Gastrocnemius medialis (tissue), 4 donors: ENCODE measurements around the gene CLDN15. TPM values are rescaled to one million over a fixed set of nuclear protein-coding genes. Genes with fewer than 3 reads are reported as not detected.

Source experiments
- ATAC-seq, 2 donors: fragments of 150-250 bp; one replicate each; pipeline ENCODE4 v1.9.1; 2016
- DNase-seq, 2 donors: peaks; one replicate each; pipeline ENCODE4 v3.0.0-alpha.2; 2019
- H3K27ac ChIP-seq, 4 donors: fragments of 200-600 bp; sonication (generic); 1 replicate in 1 of 4; 2 replicates in 3 of 4; pipeline ENCODE4 v1.5.1; 2016 to 2018; ENCODE audit warnings: mild to moderate bottlenecking in 2 of 4, moderate library complexity in 1 of 4
- H3K27me3 ChIP-seq, 3 donors: fragments of 200-600 bp; sonication (generic) in 2 of 3; 1 replicate in 1 of 3; 2 replicates in 2 of 3; pipeline versions ENCODE4 v1.5.1 to v1.6.0; 2016 to 2019; ENCODE audit warnings: mild to moderate bottlenecking in 1 of 3, moderate library complexity in 1 of 3
- H3K36me3 ChIP-seq, 2 donors: fragments of 200-600 bp; sonication (generic) in 1 of 2; one replicate each; pipeline ENCODE4 v1.5.1; 2017 to 2018
- H3K4me1 ChIP-seq, 2 donors: fragments of 200-600 bp; sonication (generic) in 1 of 2; one replicate each; pipeline ENCODE4 v1.5.1; 2016 to 2017; ENCODE audit warnings: mild to moderate bottlenecking in 2 of 2
- H3K4me3 ChIP-seq, 4 donors: fragments of 200-600 bp; sonication (generic) in 3 of 4; 1 replicate in 1 of 4; 2 replicates in 3 of 4; pipeline ENCODE4 v1.5.1; 2016 to 2019; ENCODE audit warnings: mild to moderate bottlenecking in 2 of 4
- H3K9me3 ChIP-seq, 3 donors: fragments of 200-600 bp; sonication (generic) in 2 of 3; 1 replicate in 1 of 3; 2 replicates in 2 of 3; pipeline ENCODE4 v1.5.1; 2016 to 2019
- POLR2A ChIP-seq, 2 donors: fragments of 450-650 bp; IDR thresholded peaks; one replicate each; pipeline ENCODE4 v1.6.1; 2017; ENCODE audit warnings: antibody characterized with exemption in 2 of 2, mild to moderate bottlenecking in 2 of 2, moderate library complexity in 2 of 2
- in situ Hi-C, 4 donors: fragments of 200-750 bp; cut with MboI; loops; one replicate each; pipeline versions ENCODE4 v1.15.0 to v1.8.0; 2017; ENCODE audit warnings: low sequenced_read_pairs in 4 of 4
- intact Hi-C: fragments of 100-400 bp; cut with DNase I; formaldehyde crosslinking; loops from one replicate; pipeline ENCODE4 v1.15.1; 2023; ENCODE audit warnings: low total_unique reads
- total RNA-seq, 4 donors: library from RNA; depleted of rRNA; stranded (reverse); fragments of >200 nt; gene quantifications; one replicate each; pipeline versions ENCODE4 v1.1.0 to v1.2.3, GENCODE V29; 2016
- TF ChIP-seq, protein P1 (sequence below), 5 experiments: fragments of 450-650 bp in 3 of 5; fragments of 200-600 bp in 2 of 5; sonication (generic) in 2 of 5; IDR thresholded peaks in 4 of 5; conservative IDR thresholded peaks in 1 of 5; 1 replicate in 4 of 5; 2 replicates in 1 of 5; pipeline ENCODE4 v1.5.1; 2016 to 2019; ENCODE audit warnings: antibody characterized with exemption in 5 of 5, mild to moderate bottlenecking in 3 of 5, moderate library complexity in 3 of 5

CLDN15 gene
- total RNA-seq, 4 donors from 2014 or later: 0.87 to 3.2 (median 1.4) TPM

DNA sequence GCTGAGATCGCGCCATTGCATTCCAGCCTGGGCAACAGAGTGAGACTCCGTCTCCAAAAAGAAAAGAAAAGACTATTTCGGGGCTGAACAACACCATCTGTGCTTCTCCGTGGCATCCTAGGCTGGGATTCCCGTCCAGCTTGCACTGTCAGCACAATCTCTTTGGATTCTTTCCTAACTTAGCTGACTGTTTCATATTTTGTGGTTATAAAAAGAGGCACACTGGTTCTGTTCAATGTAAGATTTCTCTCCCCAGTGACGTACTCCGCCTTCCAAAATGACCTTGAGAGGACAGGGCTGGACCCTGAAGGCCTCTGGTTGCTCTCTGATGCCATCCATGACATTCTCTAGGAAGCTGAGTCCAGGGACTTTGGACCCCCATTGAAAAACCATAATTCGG, 10.9 kb downstream of the CLDN15 start:
- no peak for ATAC-seq
- Histone ChIP-seq H3K36me3 (peaks cover 0 to 54% of the 10 kb centered on the region in 2 donors), H3K27me3 (no peaks in the 10 kb centered on the region), H3K4me3 (no peak overlapping the region), H3K27ac (no peak overlapping the region), H3K9me3 (no peaks in the 10 kb centered on the region), H3K4me1 (peaks cover 0 to under 1% of the 10 kb centered on the region in 2 donors)
- TF ChIP-seq, protein P1, sequence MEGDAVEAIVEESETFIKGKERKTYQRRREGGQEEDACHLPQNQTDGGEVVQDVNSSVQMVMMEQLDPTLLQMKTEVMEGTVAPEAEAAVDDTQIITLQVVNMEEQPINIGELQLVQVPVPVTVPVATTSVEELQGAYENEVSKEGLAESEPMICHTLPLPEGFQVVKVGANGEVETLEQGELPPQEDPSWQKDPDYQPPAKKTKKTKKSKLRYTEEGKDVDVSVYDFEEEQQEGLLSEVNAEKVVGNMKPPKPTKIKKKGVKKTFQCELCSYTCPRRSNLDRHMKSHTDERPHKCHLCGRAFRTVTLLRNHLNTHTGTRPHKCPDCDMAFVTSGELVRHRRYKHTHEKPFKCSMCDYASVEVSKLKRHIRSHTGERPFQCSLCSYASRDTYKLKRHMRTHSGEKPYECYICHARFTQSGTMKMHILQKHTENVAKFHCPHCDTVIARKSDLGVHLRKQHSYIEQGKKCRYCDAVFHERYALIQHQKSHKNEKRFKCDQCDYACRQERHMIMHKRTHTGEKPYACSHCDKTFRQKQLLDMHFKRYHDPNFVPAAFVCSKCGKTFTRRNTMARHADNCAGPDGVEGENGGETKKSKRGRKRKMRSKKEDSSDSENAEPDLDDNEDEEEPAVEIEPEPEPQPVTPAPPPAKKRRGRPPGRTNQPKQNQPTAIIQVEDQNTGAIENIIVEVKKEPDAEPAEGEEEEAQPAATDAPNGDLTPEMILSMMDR (IDR thresholded peaks at IDR 0.05 in 4 of 5, conservative IDR thresholded peaks at IDR 0.05 in 1 of 5): no peak
- TF ChIP-seq POLR2A (IDR thresholded peaks at IDR 0.05): no peak
- in situ Hi-C loops: no loop called here
- DNase-seq: no peak
- intact Hi-C loops: no loop called here

- ATAC-seq: no peak
- intact Hi-C loops (no loop called here), in situ Hi-C loops (no loop called here)
- no peak for DNase-seq
- Histone ChIP-seq H3K4me1 (no peaks in the 10 kb centered on the region), H3K9me3 (no peaks in the 10 kb centered on the region), H3K27ac (no peak overlapping the region), H3K36me3 (peaks cover 0 to 54% of the 10 kb centered on the region in 2 donors), H3K27me3 (no peaks in the 10 kb centered on the region), H3K4me3 (no peak overlapping the region)
- TF ChIP-seq POLR2A (IDR thresholded peaks at IDR 0.05): no peak
- TF ChIP-seq, protein P1 (IDR thresholded peaks at IDR 0.05 in 4 of 5, conservative IDR thresholded peaks at IDR 0.05 in 1 of 5): no peak
Observed at GRCh38 chr7:101225650-101226049, 12.0 kb downstream of the CLDN15 start.

- Histone ChIP-seq H3K36me3 (peaks cover 0 to 46% of the 10 kb centered on the region in 2 donors), H3K27ac (no peak overlapping the region), H3K4me3 (no peak overlapping the region), H3K4me1 (peaks cover 13 to 20% of the 10 kb centered on the region in 2 donors), H3K9me3 (no peaks in the 10 kb centered on the region), H3K27me3 (no peaks in the 10 kb centered on the region)
- DNase-seq (no peak), ATAC-seq (no peak)
- TF ChIP-seq, protein P1 (IDR thresholded peaks at IDR 0.05 in 4 of 5, conservative IDR thresholded peaks at IDR 0.05 in 1 of 5): no peak
- no peak for TF ChIP-seq POLR2A (IDR thresholded peaks at IDR 0.05)
- intact Hi-C loops: no loop called here
- in situ Hi-C loops: no loop called here
Observed at GRCh38 chr7:101223528-101223927, 14.1 kb downstream of the CLDN15 start.

DNA sequence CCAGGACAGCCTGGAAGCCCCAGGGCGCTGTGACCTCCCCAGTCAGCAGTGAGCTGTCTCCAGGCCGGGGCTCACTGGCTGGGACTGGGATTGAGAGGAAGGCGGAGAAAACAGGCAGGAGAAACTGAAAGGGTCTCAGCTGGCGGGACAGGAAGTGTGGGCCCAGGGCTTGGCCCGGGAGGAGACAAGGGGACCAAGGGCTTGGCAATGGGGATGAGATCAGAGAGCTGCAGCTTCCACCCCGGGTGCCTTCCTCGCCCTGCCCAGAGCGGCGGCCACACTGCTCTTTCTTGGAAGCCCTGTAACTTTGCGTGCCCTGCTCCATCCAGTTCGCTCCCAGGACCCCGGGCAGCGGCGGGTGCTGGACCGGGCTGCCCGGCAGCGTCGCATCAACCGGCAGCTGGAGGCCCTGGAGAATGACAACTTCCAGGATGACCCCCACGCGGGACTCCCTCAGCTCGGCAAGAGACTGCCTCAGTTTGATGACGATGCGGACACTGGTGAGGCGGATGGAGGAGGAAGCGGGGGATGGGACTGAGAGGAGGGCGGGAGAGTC, 15.2 kb downstream of the CLDN15 start:
- no peak for TF ChIP-seq POLR2A (IDR thresholded peaks at IDR 0.05)
- TF ChIP-seq, protein P1 (IDR thresholded peaks at IDR 0.05 in 4 of 5, conservative IDR thresholded peaks at IDR 0.05 in 1 of 5): no peak

DNA sequence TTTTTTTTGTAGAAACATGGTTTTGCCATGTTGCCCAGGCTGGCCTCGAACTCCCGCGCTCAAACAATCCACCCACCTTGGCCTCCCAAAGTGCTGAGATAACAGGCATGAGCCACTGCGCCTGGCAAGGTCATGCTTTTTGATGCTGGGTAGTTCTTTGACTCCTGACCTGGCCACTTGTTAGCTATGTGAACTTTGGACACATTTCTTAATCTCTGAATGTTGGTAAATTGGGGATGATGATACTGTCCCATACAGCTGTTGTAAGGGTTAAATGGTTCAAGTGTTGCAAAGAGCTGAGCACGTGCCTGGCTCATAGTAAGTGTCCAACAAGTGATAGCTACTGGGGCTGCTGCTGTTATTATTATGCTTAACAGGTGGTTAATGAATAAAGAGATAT, 17.3 kb downstream of the CLDN15 start:
- Histone ChIP-seq H3K4me1 (peaks cover 23 to 32% of the 10 kb centered on the region in 2 donors), H3K9me3 (no peaks in the 10 kb centered on the region), H3K36me3 (peaks cover 0 to 37% of the 10 kb centered on the region in 2 donors), H3K27me3 (no peaks in the 10 kb centered on the region), H3K27ac (no peak overlapping the region), H3K4me3 (no peak overlapping the region)
- in situ Hi-C loops (no loop called here), intact Hi-C loops (no loop called here)
- TF ChIP-seq POLR2A (IDR thresholded peaks at IDR 0.05): no peak
- TF ChIP-seq, protein P1 (IDR thresholded peaks at IDR 0.05 in 4 of 5, conservative IDR thresholded peaks at IDR 0.05 in 1 of 5): no peak
- DNase-seq (no peak), ATAC-seq (no peak)

More for the DNA sequence above, 15.2 kb downstream of the CLDN15 start:
- ATAC-seq (no peak), DNase-seq (no peak)
- in situ Hi-C loops: no loop called here
- peaks cover 0 to 46% of the 10 kb centered on the region in 2 donors for H3K36me3 ChIP-seq
- intact Hi-C loops: no loop called here
- H3K4me3 ChIP-seq: no peak overlapping the region
- H3K4me1 ChIP-seq: peaks cover 15 to 23% of the 10 kb centered on the region in 2 donors
- no peaks in the 10 kb centered on the region for H3K27me3 ChIP-seq
- no peaks in the 10 kb centered on the region for H3K9me3 ChIP-seq
- no peak overlapping the region for H3K27ac ChIP-seq
